ENCODE measurements around the gene EXOSC5. TPM values are rescaled to one million over a fixed set of nuclear protein-coding genes. Genes with fewer than 3 reads are reported as not detected.
"Not testable (repeated sequence)": the region's sequence is repeated elsewhere in the genome, so short reads cannot be mapped to it uniquely, and the experiment has no call there.

EXOSC5 gene
- total RNA-seq, 4 donors from 2014 or later = 14.0 to 21.3 (median 19.8) TPM

DNA sequence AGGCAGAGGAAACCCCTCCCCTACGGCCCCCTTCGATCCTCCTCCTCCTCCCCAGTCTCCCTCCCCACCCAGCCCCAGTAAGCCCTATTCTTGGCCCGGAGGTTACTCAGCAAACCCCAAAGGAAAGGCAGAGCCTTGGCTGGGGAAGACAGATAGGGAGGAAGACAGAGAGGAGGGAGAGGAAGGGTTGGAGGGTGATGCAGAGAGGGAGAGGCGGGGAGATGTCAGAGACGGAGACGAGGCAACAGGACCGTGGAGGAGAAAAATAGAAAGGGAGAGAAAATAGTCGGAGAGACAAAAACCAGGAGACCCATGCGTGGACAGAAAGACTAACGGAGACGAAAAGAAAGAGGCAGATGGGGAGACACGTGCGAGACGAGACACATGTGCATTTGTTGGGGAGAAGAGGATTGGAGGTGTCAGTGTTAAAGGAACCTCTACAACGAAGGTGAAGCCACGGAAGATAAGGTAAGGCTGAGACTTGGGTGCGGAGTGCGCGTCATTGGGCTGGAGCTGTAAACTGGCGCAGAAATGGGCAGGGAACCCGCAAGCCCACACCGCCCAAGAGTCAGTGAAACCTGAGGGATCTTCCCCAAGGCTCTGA lies 46.3 kb downstream of the EXOSC5 start:
- Histone ChIP-seq H3K4me3 (peak overlapping the region; percentile 60 to 88 (median 76)), H3K4me1 (peaks cover 0 to 52% (median 3%) of the 10 kb centered on the region in 4 donors), H3K36me3 (peaks cover 0 to 23% (median 0%) of the 10 kb centered on the region in 3 donors), H3K27me3 (no peaks in the 10 kb centered on the region), H3K27ac (peak overlapping the region; percentile 25 to 94 (median 80)), H3K9me3 (no peaks in the 10 kb centered on the region)
- no peak for DNase-seq (ENCODE audit: low spot score in 2 of 2)
- TF ChIP-seq, protein P1, sequence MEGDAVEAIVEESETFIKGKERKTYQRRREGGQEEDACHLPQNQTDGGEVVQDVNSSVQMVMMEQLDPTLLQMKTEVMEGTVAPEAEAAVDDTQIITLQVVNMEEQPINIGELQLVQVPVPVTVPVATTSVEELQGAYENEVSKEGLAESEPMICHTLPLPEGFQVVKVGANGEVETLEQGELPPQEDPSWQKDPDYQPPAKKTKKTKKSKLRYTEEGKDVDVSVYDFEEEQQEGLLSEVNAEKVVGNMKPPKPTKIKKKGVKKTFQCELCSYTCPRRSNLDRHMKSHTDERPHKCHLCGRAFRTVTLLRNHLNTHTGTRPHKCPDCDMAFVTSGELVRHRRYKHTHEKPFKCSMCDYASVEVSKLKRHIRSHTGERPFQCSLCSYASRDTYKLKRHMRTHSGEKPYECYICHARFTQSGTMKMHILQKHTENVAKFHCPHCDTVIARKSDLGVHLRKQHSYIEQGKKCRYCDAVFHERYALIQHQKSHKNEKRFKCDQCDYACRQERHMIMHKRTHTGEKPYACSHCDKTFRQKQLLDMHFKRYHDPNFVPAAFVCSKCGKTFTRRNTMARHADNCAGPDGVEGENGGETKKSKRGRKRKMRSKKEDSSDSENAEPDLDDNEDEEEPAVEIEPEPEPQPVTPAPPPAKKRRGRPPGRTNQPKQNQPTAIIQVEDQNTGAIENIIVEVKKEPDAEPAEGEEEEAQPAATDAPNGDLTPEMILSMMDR (IDR thresholded peaks at IDR 0.05) = no peak
- TF ChIP-seq EP300 (IDR thresholded peaks at IDR 0.05) (no peak), POLR2A (IDR thresholded peaks at IDR 0.05) (no peak)
- 8 to 11% methylated on average over 22 of the region's 22 CpGs for WGBS, 2 donors

DNA sequence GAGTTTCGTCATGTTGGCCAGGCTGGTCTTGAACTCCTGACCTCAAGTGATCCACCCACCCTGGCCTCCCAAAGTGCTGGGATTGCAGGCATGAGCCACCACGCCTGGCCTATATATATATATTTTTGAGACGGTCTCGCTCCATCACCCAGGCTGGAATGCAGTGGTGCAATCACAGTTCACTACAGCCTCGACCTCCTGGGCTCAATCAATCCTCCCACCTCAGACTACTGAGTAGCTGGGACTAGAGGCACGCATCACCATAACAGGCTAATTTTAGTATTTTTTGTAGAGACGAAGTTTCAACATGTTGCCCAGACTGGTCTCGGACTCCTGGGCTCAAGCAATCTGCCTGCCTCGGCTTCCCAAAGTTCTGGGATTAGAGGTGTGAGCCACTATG lies 50.2 kb downstream of the EXOSC5 start:
- not testable (repeated sequence) for H3K4me3 ChIP-seq; DNase-seq (ENCODE audit: low spot score in 2 of 2); H3K9me3 ChIP-seq; H3K27ac ChIP-seq; H3K27me3 ChIP-seq
- Histone ChIP-seq H3K36me3 (peaks cover 0 to 57% (median 0%) of the 10 kb centered on the region in 3 donors), H3K4me1 (peaks cover 0 to 24% (median 3%) of the 10 kb centered on the region in 4 donors)
- WGBS, 2 donors = 88 to 90% methylated on average over 9 of the region's 9 CpGs

DNA sequence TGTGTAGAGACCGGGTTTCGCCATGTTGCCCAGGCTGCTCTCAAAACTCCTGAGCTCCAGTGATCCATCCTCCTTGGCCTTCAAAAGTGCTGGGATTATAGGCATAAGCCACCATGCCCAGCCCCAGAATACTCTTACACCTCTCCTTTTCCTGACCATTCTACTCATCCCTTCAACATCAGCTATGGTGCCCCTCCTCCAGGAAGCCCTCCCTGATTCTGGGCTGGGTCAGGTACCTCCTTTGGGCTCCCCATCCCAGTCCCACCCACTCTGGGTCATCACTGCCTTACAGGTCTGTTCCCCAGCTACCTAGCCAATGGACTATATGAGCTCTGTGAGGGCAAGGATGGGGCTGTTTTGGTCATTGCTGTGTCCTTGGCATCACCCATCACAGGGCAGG lies 53.0 kb downstream of the EXOSC5 start:
- TF ChIP-seq, protein P1 (IDR thresholded peaks at IDR 0.05) = no peak
- TF ChIP-seq EP300 (IDR thresholded peaks at IDR 0.05) (no peak), POLR2A (IDR thresholded peaks at IDR 0.05) (no peak)
- 98 to 100% methylated on average over 2 of the region's 2 CpGs for WGBS, 2 donors
- DNase-seq (ENCODE audit: low spot score in 2 of 2) = no peak
- Histone ChIP-seq H3K27me3 (no peaks in the 10 kb centered on the region), H3K27ac (no peak overlapping the region), H3K9me3 (no peaks in the 10 kb centered on the region), H3K36me3 (peaks cover 0 to 81% (median 0%) of the 10 kb centered on the region in 3 donors), H3K4me3 (no peak overlapping the region), H3K4me1 (no peaks in the 10 kb centered on the region)

DNA sequence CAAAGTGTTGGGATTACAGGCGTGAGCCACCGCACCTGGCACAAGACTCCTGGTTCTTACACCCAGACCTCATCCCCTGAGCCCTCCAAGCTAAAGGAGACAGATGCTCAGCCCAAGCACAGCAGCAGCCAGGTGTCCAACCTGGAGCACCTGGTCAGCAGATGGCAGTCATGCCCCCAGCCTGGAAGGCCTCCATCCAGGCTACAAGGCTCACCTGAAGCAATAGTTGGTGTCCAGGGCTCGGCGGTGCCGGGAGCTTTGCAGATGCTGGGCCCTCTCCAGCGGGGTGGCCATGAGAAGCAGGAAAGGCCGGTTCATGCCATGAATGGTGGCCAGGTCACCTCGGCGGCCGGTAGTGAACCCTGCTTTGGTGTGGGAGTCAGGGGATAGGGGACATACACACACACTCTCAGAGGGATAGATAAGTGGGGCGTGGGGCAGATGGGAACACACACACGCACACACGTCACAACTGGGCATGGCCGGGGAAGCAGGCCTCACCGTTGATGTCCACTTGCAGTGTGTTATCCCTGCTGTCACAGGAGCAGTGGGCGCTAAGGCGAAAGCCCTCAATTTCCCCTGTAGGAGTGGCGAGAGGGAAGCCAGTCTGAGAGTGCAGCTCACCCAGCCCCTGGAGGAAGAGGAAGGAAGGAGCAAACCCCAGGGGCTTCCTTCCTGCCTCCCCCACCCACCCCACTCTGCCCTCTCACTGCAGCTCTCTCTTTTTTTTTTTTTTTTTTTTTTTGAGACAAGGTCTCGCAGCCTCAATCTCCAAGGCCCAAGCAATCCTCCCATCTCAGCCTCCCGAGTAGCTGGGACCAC lies 55.3 kb downstream of the EXOSC5 start:
- DNase-seq (ENCODE audit: low spot score in 2 of 2) = no peak
- H3K4me3 ChIP-seq = no peak overlapping the region
- no peaks in the 10 kb centered on the region for H3K4me1 ChIP-seq
- no peaks in the 10 kb centered on the region for H3K9me3 ChIP-seq
- no peaks in the 10 kb centered on the region for H3K27me3 ChIP-seq
- H3K27ac ChIP-seq = no peak overlapping the region
- WGBS, 2 donors = 85 to 87% methylated on average over 20 of the region's 20 CpGs
- H3K36me3 ChIP-seq = peaks cover 0 to 83% (median 0%) of the 10 kb centered on the region in 3 donors
- TF ChIP-seq EP300 (IDR thresholded peaks at IDR 0.05) = no peak
- TF ChIP-seq, protein P1 (IDR thresholded peaks at IDR 0.05) = no peak
- no peak for TF ChIP-seq POLR2A (IDR thresholded peaks at IDR 0.05)

DNA sequence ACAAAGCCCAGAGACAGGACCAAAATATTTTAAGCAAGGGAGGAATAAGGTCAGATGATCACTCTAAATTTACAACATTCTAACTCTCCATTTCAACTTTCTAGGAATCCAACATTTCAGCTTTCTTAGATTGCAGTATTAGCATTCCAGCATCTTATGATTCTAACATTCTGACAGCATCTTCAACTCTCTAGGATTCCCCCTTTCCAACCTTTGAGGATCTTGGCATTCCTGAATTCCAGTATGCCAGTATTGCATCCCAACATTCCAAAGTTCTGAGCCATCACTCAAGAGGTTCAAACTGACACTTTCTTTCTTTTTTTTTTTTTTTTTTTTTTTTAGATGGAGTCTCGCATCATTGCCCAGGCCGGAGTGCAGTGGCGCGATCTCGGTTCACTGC lies 57.2 kb downstream of the EXOSC5 start:
- H3K36me3 ChIP-seq = peaks cover 0 to 75% (median 0%) of the 10 kb centered on the region in 3 donors
- TF ChIP-seq POLR2A (IDR thresholded peaks at IDR 0.05) = no peak
- TF ChIP-seq, protein P1 (IDR thresholded peaks at IDR 0.05) = no peak
- no peak for TF ChIP-seq EP300 (IDR thresholded peaks at IDR 0.05)
- H3K27ac ChIP-seq = no peak overlapping the region
- peaks cover 0 to 3% (median 0%) of the 10 kb centered on the region in 4 donors for H3K4me1 ChIP-seq
- no peak for DNase-seq (ENCODE audit: low spot score in 2 of 2)
- no peaks in the 10 kb centered on the region for H3K9me3 ChIP-seq
- no peaks in the 10 kb centered on the region for H3K27me3 ChIP-seq
- 91 to 94% methylated on average over 5 of the region's 5 CpGs for WGBS, 2 donors
- no peak overlapping the region for H3K4me3 ChIP-seq

Small RNAs within 50 kb of the gene (small RNA-seq; reads per million reads assigned to genes)
- gene RF00017 = not detected

Other genes starting within 250 kb of the EXOSC5 start
- 1 to 10 TPM in 1 of 4 donors, under 1 TPM in 3; 0.42 to 1.4 (median 0.63) TPM for gene CYP2S1, start 204.1 kb downstream of the EXOSC5 start, total RNA-seq
- gene AXL, start 178.1 kb downstream of the EXOSC5 start, total RNA-seq = 100 to 1,000 TPM in 1 of 4 donors, 10 to 100 TPM in 3; 72.0 to 110 (median 88.5) TPM
- 100 to 1,000 TPM; 136 to 163 (median 146) TPM for gene HNRNPUL1, start 133.0 kb downstream of the EXOSC5 start, total RNA-seq
- gene CCDC97, start 87.2 kb downstream of the EXOSC5 start, total RNA-seq = 10 to 100 TPM; 12.9 to 21.3 (median 15.0) TPM
- gene TGFB1, start 43.4 kb downstream of the EXOSC5 start, total RNA-seq = 10 to 100 TPM; 14.6 to 31.8 (median 23.9) TPM
- gene B9D2, start 33.2 kb downstream of the EXOSC5 start, total RNA-seq = 1 to 10 TPM in 3 of 4 donors, under 1 TPM in 1; 0.87 to 8.2 (median 3.6) TPM
- 10 to 100 TPM; 20.3 to 50.8 (median 31.5) TPM for gene TMEM91, start 20.8 kb downstream of the EXOSC5 start, total RNA-seq
- 10 to 100 TPM; 48.6 to 61.4 (median 54.2) TPM for gene BCKDHA, start 459 bp upstream of the EXOSC5 start, total RNA-seq
- gene B3GNT8, start 30.0 kb upstream of the EXOSC5 start, total RNA-seq = 1 to 10 TPM; 3.8 to 9.0 (median 5.7) TPM
- gene DMAC2, start 42.6 kb upstream of the EXOSC5 start, total RNA-seq = 10 to 100 TPM; 28.8 to 38.7 (median 35.7) TPM
- not detected for gene ERICH4, start 45.8 kb upstream of the EXOSC5 start, total RNA-seq
- gene CEACAM21, start 178.8 kb upstream of the EXOSC5 start, total RNA-seq = 1 to 10 TPM in 1 of 4 donors, under 1 TPM in 2, not detected in 1; 0.60 to 2.2 (median 0.87) TPM
- gene CEACAM4, start 229.7 kb upstream of the EXOSC5 start, total RNA-seq = 1 to 10 TPM in 2 of 4 donors, under 1 TPM in 1, not detected in 1; 0.60 to 1.7 (median 1.6) TPM